Left renal pelvis (tissue), 4 donors: ENCODE measurements around the gene KLK6. TPM values are rescaled to one million over a fixed set of nuclear protein-coding genes. Genes with fewer than 3 reads are reported as not detected.
"Not testable (repeated sequence)": the region's sequence is repeated elsewhere in the genome, so short reads cannot be mapped to it uniquely, and the experiment has no call there.

Source experiments
- DNase-seq, 4 donors: peaks; one replicate each; pipeline ENCODE4 v3.0.0-alpha.2; 2013; ENCODE audit warnings: low read depth in 4 of 4, low spot score in 3 of 4
- polyA plus RNA-seq, 4 donors: library from polyadenylated mRNA; unstranded; fragments of 120-200 nt; gene quantifications; one replicate each; pipeline ENCODE4 v1.2.1, GENCODE V29; 2013; ENCODE audit not compliant: insufficient read length in 4 of 4

Gene KLK6
- polyA plus RNA-seq, 4 donors: 30.9 to 56.0 (median 34.5) TPM

DNA sequence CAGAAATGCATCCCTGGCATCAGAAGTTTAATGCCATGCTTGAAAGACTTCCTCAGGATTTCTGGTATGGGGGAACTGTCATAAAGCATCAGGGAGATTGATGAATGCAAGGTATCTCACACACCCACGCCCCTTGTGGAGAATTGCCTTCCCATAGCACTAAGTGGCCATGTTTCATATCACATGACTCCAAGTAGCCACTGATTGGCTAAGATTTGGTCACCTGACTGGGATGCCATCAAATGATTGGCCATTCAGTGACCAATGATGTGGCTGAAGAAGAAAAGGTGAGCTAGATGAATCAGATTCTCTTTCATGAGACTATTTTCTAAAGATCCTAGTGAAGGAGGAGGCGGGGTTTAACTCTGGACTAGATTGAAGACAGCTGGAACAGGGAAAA lies 24.7 kb upstream of the KLK6 start:
- DNase-seq: no peak

DNA sequence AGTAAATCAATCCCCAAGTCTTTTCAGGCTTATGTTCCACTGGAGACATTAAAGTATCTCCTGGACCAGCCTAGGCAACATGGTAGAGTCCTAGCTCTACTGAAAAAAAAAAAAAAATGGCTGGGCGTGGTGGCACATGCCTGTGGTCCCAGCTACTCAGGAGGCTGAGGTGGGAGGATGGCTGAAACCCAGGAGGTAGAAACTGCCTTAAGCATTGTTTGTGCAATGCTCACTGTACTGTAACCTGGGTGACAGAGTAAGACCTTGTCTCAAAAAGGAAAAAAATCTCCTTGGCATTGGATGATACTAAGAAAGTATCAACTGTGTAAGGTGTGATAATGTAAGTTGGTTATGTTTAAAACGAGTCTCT lies 23.3 kb upstream of the KLK6 start:
- no peak for DNase-seq

DNA sequence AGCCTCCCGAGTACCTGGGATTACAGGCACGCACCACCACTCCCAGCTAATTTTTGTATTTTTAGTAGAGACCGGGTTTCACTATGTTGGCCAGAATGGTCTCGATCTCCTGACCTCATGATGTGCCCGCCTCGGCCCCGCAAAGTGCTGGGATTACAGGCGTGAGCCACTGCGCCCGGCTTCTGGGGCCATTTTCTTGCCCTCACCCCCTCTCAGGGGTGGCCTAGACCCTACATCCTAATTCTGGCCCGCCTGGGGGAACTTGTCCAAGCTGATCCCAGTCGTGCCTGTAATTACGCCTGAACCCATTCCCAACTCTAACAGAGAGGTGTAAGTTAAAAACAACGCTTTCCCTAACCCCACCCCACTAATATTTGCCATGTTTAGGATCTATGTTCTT lies 15.0 kb upstream of the KLK6 start:
- not testable (repeated sequence) for DNase-seq

DNA sequence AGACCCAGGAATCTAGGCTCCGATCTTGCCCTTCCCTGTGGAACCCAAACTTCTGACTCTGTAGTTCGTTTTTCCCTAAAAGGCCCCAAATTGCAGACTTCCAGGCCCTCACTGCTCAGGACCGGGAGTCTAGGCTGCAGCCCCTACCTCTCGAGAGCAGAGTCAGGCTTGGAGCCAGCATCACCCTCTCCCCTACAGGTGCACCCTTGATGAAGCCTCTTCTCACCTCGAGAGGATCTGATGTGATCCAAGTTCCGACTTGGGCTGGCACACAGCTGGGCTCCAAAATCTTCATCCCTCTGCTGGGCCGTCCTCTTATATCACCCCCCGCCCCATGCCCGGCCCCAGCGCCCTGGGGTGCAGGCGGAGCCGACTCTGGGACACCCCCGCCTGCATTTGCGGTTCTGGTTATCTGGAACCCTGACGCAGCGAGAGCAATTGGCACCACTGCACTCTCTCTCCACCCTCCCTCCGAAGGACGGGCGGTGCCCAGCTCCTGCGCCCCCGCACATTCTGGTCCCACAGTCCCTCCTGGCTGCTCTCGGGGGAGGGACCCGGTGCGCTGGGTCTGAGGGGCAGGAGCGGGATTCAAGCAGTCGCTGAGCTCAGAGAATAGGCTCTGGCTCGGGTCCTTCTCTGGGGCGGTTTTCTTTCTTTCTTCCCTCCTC lies 14.4 kb upstream of the KLK6 start, which contains the start of gene KLK7:
TSS of gene KLK7 (minus strand) at position 293 of the 668 bp plus-strand sequence. CDS start 1,518 bp downstream, outside the sequence.
- DNase-seq: no peak

DNA sequence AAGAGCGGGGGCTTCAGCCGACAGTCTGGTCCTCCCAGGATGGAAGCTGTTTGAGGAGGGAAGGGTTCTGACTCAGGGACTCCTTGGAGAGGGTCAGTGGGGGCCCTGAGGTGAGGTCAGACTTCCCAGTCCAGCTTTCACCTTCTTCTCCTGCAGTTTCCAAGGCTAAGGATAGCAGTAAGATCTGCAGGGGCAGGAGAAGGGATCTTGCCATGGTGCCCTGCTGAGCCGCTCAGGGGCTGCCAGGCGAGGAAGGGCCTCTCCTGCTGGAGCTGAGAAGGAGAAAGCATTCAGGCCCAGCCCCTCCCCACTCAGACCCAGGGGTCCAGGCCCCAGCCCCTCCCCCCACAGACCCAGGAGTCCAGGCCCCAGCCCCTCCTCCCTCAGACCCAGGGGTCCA lies 12.8 kb upstream of the KLK6 start:
- DNase-seq: no peak

DNA sequence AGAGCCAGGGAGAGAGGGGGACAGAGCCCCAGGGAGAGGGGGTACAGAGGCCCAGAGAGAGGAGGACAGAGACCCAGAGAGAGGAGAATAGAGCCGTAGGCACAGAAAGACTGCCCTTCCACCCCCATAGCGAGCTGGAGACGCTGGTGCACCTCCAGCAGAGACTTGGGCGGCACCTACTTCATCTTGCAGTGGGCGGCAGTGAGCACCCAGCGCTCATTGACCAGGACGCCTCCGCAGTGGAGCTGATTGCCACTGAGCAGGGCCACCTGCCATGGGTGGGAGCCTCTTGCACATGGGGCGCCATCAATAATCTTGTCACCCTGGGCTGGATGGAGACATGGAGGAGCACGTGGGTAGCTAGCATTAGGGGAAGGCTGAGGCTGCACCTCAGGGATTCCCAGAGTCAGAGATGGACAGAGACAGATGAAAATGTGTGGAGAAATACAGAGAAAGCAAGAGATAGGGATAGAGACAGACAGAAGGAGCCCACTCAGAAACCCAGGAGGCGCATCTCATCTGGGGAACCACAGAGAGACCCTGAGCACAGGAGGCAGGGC lies 12.3 kb upstream of the KLK6 start:
- DNase-seq: no peak

DNA sequence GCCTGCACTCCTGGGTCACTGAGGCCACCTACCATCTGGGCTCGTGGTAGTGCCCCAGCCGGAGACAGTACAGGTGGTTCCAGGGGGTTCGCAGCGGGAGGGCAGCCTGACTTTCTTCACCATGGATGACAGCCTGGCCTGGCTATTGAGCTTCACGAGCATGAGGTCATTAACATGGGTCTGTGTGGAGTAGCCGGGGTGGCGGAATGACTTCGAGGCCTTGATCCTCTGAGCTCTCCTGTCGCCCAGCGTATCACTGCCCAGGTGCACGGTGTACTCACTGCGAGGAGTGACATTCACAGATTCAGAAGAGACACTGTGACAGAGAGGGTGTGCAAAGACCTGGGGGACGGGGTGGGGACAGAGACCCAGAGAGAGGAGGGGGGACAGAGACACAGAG lies 10.8 kb upstream of the KLK6 start:
- DNase-seq: no peak

DNA sequence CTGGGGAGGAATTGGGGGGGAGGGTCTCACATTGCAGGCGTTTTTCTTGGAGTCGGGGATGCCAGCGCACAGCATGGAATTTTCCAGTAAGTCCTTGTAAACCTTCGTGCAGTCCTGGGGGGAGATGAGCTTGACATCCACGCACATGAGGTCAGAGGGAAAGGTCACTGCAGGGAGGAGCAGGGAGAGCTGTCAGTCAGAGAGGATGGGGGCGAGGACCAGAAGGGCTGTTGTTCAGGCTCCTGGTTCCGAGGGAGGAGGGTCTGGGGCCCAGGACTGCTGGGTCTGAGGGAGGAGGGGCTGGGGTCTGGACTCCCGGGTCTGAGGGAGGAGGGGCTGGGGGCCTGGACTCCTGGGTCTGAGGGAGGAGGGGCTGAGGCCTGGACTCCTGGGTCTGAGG lies 10.4 kb upstream of the KLK6 start:
- DNase-seq: no peak

DNA sequence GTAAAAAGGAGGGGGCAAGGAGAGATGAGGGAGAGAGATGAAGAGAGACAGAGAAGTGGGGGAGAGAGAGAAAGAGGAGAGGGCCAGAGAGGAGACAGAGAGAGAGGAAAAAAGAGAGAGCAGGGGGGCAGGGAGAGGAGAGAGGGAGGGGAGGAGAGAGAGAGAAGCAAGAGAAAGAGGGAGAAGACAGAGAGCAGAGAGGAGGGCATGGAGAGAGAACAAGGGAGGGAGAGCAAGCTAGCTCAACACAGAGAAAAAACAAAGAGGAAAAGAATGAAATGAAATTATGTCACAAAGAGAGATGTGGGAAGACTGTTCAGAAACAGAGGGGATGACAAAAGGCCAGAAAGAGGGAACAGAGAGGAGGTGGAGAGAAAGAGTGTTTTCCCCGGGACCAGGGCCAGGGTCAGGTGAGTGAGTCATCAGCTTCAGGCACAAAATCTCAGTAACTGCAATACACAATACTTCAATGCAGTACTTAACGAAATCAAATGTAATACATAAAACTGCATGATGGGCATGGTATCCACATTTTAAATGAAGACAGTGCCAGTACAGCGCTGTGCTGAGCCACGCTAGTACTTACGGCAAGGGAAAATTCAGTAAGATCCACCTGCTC lies 9.5 kb upstream of the KLK6 start:
- DNase-seq: no peak

DNA sequence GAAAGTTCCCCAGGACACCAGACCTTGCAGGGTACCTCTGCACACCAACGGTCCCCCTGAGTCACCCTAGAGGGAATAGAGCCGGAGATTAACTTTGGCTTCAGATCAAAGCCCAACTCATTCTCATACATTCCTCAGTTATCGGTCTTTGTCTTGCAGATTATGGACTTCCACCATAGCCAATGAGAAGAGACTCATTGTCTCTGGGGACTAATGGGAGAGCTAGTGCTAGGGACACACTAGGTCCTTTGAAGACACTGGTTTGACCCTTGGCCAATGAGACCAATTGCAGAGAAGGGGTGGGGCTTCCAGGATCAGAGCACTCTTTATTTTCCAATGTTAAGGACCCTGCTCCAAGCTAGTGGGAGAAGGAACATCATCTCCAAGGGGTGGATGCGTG lies 8.2 kb upstream of the KLK6 start:
- no peak for DNase-seq

DNA sequence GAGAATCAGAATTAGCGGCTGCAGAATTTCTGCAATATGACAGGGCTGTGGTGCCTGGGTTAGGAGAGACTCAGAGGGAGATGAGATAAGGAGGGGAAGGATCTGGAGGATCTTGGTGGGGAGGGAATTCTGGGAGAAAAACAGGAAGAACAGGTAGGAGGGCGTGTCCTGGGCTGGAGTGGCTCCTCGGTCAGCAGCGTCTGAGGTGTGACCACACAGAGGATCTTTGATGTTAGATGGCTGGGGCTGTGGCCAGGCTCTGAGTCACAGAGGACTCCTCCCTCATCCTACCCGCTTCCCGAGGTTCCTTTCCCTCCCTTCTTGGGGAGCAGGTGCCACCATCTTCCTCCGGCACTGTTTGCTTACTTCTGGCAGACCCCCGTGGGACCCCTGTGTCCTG lies 6.4 kb upstream of the KLK6 start:
- DNase-seq: no peak

DNA sequence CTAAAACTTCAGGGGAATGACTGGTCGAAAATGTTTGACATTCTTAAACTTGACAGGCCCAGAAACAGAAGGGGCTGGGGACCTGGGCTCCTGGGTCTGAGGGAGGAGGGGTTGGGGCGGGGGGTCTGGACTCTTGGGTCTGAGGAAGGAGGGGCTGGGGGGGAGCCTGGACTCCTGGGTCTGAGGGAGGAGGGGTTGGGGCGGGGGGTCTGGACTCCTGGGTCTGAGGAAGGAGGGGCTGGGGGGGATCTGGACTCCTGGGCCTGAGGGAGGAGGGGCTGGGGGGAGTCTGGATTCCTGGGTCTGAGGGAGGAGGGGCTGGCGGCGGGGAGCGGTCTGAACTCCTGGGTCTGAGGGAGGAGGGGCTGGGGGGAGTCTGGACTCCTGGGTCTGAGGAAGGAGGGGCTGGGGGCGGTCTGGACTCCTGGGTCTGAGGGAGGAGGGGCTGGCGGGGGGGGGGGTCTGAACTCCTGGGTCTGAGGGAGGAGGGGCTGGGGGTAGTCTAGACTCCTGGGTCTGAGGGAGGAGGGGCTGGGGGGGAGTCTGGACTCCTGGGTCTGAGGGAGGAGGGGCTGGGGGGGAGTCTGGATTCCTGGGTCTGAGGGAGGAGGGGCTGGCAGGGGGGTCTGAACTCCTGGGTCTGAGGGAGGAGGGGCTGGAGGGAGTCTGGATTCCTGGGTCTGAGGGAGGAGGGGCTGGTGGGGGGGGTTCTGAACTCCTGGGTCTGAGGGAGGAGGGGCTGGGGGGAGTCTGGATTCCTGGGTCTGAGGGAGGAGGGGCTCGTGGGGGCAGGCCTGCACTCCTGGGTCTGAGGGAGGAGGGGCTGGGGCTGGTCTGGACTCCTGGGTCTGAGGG lies 5.5 kb upstream of the KLK6 start:
- DNase-seq: no peak

DNA sequence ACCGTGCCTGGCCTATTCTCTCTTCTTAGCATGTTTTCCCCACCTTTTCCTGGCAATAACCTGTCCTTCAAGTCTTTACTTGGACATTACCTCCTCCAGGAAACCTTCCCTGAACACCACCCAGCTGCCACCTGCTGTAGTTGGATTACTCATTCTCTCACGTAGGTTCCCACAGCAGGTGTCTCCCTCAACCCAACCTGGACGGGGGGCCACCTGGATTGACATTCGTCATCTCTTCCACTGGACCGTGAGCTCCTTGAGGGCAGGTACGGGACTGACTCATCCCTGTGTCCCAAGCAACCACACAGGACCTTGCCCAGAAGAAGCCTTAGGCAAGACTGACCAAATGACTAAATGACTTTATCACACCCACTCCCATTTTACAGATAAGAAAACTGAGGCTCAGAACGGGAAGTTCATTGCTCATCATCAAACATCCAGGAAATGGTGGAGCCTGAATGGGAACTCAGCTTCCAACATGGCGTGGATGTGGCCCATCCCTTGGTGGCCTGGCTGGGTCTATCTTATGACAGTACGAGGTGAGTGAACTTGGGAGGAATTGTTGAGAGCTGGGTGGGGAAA lies 3.5 kb upstream of the KLK6 start:
- no peak for DNase-seq

DNA sequence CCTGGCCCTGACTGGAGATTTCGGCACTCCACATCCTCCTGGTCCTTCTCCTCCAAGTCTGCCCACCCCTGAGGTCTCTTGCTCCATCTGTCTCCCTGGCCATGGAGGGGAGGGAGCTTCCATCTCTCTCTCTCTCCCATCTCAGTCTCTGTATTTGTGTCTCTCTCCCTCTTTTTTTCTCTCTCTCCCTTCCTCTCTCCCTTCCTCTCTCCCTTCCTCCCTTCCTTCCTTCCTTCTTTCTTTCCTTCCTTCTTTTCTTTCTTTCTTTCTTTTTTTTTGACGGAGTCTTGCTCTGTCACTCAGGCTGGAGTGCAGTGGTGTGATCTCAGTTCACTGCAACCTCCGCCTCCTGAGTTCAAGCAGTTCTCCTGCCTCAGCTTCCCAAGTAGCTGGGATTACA lies 419 bp upstream of the KLK6 start:
- DNase-seq: not testable (repeated sequence)

DNA sequence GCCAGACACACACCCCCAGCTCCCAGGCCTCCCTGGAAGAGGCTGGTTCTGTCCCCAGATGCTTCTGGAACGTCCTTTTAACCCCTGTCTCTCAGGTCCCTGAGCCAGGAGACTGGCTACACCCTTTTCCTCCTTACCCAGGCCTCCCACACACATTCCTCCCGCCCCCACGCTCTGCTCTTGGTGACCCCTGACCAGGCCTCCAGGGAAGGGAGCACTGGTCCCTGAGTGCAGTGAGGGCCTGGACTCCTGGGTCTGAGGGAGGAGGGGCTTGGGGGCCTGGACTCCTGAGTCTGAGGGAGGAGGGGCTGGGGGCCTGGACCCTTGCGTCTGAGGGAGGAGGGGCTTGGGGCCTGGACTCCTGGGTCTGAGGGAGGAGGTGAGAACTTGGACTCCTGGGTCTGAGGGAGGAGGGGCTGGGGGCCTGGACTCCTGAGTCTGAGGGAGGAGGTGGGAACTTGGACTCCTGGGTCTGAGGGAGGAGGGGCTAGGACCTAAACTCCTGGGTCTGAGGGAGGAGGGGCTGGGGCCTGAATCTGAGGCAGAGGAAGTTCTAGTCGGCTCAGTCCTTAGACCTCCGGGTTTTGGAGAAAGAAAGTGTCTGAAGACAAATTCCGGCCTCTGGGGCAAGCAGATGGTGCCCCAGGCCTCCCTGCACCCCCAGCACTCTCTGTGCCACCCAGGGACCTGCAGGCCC lies 527 bp downstream of the KLK6 start:
- DNase-seq: no peak

DNA sequence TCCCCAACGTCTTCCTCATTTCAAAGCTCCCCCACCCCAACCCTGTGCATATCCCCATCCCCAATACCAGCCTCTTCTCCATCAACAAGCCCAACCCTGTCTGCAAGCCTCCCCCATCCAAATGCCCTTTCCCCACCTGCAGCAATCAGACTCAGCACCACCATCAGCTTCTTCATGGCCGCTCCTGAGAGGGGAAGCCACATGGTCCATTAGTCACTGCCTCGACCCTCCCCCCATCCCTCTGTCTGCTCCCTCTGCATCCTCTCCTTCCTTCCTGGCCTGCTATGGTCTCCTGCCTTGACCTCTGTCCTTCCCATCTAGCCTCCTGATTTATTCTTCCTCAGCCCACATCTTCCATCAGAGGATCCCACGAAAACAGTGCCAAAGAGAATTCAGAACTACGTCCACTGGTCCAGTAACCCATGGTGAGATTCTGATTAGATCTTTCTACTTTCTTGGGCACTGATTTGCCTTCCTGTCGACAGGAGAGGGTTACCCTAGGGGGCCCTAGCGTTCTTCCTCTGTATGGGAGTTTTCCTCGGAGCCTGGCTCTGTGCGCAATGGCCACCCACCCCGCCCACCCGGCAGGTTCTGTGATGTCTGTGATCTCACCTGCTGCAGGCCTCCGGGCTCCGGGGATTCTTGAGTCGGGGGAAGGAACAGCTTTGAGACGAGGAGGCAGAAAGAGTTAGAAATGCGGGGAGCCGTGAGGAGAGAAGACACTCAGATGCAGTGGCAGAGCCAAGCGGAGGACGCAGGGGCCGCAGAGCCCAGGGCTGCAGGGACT lies 1.3 kb downstream of the KLK6 start:
- no peak for DNase-seq

DNA sequence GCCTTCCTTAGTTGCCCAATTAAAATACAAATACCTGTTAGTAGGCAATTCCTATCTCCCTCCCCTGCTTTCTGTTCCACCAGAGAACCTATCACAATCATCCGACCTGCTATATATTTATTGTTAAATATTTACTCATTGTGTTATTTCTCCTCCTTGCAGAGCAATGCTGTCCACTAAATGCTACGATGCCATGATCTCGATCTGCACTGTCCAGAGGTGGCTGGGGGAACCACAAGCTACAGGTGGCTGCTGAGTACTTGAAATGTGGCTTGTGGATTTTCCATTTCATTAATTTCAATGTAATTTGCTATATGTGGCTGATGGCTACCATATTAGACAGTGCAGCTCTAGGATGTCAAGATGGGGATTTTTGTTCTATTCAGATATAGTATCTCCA lies 5.1 kb downstream of the KLK6 start:
- no peak for DNase-seq

DNA sequence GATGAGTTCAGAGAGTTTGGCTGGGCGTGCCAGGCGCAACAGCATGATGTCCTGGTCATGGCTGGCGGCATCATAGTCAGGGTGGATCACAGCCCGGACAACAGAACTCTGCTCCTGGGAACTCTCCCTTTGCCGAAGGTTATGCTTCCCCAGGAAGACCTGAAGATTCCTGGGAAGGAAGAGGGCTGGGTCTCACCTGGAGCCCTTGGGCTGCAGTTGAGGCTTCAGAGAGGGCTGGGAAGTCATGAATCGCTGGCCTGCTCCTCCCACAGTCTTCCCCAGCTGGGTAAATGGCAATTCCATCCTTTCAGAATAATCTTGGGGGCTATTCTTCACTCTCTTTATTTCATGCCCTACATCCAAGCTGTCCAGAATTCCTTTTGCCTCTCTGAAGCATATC lies 6.0 kb downstream of the KLK6 start:
- no peak for DNase-seq

DNA sequence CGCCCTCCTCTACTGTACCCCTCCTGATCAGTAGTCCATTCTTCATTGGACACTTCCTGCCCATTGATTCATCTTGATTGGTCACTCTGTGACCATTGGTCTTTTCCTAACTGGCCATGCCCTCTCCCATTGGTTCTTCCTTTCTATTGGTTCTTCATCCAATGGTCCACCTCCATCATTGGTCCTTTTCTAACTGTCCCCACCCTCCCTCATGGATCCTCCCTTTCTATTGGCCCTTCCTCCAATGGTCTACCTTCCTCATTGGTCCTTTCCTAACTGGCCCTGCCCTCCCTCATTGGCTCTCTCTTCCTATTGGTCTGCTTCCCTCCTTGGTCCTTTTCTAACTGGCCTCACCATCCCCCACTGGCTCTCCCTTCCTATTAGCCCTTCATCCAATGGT lies 7.1 kb downstream of the KLK6 start:
- DNase-seq: no peak
